Memory B cell (primary cell): Measurements from ENCODE around the gene ORC2.
A peak's percentile ranks its signal among the peaks of the same experiment; 100 is the strongest.
"Not testable (repeated sequence)": the region's sequence is repeated elsewhere in the genome, so short reads cannot be mapped to it uniquely, and the experiment has no call there.

ENCODE experiments used
- ATAC-seq: fragments of 150-1000 bp; cut with Tn5 transposase; 2 replicates; pipeline ENCODE4 v1.10.0; 2021; ENCODE audit warnings: low read depth, mild to moderate bottlenecking, moderate library complexity
- DNase-seq, 2 donors: peaks; one replicate each; pipeline ENCODE4 v3.0.0; 2022; ENCODE audit warnings: low spot score in 2 of 2
- H3K27ac Mint-ChIP-seq: one replicate; pipeline ENCODE4 v1.8.0; 2022; ENCODE audit warnings: mild to moderate bottlenecking, moderate library complexity, mixed read lengths
- H3K27me3 Mint-ChIP-seq: one replicate; pipeline ENCODE4 v1.8.0; 2022; ENCODE audit warnings: mixed read lengths
- H3K36me3 Mint-ChIP-seq: one replicate; pipeline ENCODE4 v1.8.0; 2022; ENCODE audit warnings: mild to moderate bottlenecking, mixed read lengths
- H3K4me1 Mint-ChIP-seq: one replicate; pipeline ENCODE4 v1.8.0; 2022; ENCODE audit warnings: mixed read lengths
- H3K4me3 Mint-ChIP-seq: one replicate; pipeline ENCODE4 v1.8.0; 2022; ENCODE audit warnings: mild to moderate bottlenecking, moderate library complexity, mixed read lengths
- H3K9me3 Mint-ChIP-seq: one replicate; pipeline ENCODE4 v1.8.0; 2022; ENCODE audit warnings: mixed read lengths

The ORC2 gene

DNA sequence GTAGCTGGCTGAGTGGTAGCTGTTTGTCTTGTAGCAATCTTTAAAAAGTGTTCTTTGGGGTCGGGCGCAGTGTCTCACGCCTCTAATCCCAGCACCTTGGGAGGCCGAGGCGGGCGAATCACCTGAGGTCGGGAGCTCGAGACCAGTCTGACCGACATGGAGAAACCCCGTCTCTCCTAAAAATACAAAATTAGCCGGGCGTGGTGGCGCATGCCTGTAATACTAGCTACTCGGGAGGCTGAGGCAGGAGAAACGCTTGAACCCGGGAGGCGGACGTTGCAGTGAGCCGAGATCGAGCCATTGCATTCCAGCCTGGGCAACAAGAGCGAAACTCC lies 425 bp upstream of the ORC2 start:
- H3K4me3 Mint-ChIP-seq, result peak overlapping the region; percentile 96
- H3K27ac Mint-ChIP-seq, result peak overlapping the region; percentile 95
- peaks cover 42% of the 10 kb centered on the region for H3K4me1 Mint-ChIP-seq
- not testable (repeated sequence) for DNase-seq, H3K27me3 Mint-ChIP-seq, H3K36me3 Mint-ChIP-seq, H3K9me3 Mint-ChIP-seq
- peak; percentile 1 for ATAC-seq

DNA sequence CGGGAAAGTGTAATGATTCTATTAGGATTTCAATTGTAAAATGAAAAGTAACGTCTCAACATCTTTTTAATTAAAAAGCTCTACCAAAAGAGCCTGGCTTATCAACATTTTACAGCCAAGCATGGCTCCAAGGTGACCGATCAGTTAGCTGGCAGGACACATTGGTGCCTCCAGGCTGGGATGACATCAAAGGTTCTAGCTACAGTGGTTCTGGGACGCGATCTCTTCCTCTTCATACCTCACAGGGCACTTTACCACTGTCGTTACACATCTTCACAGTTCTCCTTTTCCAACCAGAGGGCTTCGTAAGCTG lies 693 bp downstream of the ORC2 start:
- no peak for DNase-seq
- no peak for ATAC-seq
- Mint-ChIP-seq H3K27ac (peak overlapping the region; percentile 95), H3K4me1 (peaks cover 35% of the 10 kb centered on the region), H3K36me3 (peaks cover 4% of the 10 kb centered on the region), H3K4me3 (peak overlapping the region; percentile 96), H3K9me3 (no peaks in the 10 kb centered on the region), H3K27me3 (no peaks in the 10 kb centered on the region)

DNA sequence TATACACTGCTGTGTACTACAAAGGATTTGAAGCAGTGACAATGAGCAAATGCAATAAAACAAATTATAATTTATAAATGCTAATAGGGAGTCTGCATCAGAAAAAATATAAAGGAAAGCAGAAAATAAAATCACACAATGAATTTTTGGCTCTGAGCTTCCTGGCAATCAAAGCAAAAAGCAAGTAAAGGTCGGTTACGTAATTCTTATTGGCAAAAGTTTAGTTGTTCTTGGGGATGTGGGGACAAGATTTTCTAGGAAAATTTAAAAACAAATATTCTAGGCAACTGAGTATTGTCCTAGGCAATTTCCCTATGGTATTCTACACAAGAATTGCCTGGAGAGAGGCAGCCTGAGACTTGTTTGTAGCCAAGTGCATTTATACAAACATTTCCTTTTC lies 1.8 kb downstream of the ORC2 start:
- peaks cover 33% of the 10 kb centered on the region for H3K4me1 Mint-ChIP-seq
- H3K27ac Mint-ChIP-seq, result no peak overlapping the region
- no peak overlapping the region for H3K4me3 Mint-ChIP-seq
- DNase-seq, result no peak
- no peak for ATAC-seq
- no peaks in the 10 kb centered on the region for H3K9me3 Mint-ChIP-seq
- H3K27me3 Mint-ChIP-seq, result no peaks in the 10 kb centered on the region
- peaks cover 8% of the 10 kb centered on the region for H3K36me3 Mint-ChIP-seq

DNA sequence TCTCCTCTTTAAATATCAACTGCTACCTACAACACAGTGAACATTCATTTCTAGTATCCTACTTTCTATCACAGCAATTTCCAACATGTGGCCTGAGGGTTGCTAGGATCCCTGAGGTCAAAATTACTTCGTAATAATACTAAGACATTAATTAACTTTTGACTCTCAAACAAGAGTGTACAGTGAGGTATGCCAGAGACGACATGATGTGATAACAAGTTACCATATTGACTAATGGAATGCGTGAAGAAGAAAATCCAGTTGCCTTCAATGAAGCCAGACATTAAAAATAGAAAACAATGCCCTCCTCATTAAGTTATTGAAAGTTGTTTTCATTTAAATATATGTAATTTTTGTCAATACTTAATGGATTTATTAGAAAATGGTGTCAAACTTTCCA lies 13.1 kb downstream of the ORC2 start:
- Mint-ChIP-seq H3K27me3 (no peaks in the 10 kb centered on the region), H3K36me3 (peaks cover 21% of the 10 kb centered on the region), H3K4me1 (no peaks in the 10 kb centered on the region), H3K9me3 (no peaks in the 10 kb centered on the region), H3K27ac (no peak overlapping the region), H3K4me3 (no peak overlapping the region)
- ATAC-seq (no peak), DNase-seq (no peak)

DNA sequence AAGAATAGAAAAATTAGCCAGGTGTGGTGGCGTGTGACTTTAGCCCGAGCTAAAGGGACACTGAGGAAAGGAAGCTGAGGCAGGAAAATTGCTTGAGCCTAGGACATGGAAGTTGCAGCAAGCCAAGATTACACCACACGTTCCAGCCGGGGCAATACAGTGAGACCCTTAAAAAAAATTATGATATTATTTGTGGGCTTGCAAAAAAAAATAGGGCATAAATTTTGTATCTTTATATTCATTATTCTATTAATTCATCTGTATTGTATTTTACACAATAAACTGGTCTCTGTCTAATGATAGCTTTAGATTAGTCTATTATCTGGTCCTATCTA lies 18.1 kb downstream of the ORC2 start:
- ATAC-seq (no peak), DNase-seq (no peak)
- H3K4me1 Mint-ChIP-seq, result peaks cover 2% of the 10 kb centered on the region
- H3K4me3 Mint-ChIP-seq, result no peak overlapping the region
- no peaks in the 10 kb centered on the region for H3K27me3 Mint-ChIP-seq
- H3K9me3 Mint-ChIP-seq, result no peaks in the 10 kb centered on the region
- no peak overlapping the region for H3K27ac Mint-ChIP-seq
- peaks cover 23% of the 10 kb centered on the region for H3K36me3 Mint-ChIP-seq

DNA sequence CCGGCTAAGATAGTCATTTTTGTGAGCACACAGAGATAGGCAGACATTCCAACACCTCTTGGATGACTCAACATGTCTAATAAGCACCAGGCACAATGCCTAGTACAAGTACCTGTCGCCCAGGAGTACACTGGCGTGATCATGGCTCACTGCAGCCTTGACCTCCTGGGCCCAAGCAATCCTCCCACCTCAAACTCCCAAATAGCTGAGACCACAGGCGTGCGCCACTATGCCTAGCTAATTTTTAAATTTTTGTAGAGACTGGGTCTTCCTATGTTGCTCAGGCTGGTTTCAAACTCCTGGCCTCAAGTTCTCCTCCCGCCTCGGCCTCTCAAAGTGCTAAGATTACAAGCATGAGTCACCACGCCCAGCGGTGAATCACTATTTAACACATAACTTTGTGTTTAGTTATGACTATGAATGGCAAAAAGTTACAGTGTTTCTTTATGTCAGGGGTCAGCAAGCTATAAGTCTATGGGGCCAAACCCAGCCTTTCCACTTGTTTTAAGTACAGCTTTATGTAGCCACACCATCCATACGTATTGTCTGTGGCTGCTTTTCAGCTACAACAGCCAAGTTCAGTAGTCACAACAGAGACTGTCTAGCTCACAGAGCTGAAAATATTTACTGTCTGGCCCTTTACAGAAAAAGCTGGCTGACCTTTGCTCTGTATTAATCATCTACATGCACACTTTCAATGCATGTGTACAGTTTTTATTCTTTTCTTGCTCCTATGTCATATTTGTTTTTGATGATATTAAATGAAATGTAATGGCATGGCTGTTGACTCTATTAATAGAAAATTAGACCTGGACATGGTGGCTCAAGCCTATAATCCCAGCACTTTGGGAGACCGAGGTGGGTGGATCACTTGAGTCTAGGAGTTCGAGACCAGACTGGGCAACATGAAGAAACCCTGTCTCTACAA lies 18.7 kb downstream of the ORC2 start:
- Mint-ChIP-seq H3K9me3 (no peaks in the 10 kb centered on the region), H3K36me3 (peaks cover 23% of the 10 kb centered on the region), H3K4me1 (peaks cover 2% of the 10 kb centered on the region), H3K27me3 (no peaks in the 10 kb centered on the region), H3K27ac (peak overlapping the region; percentile 2), H3K4me3 (no peak overlapping the region)
- no peak for ATAC-seq
- no peak for DNase-seq

DNA sequence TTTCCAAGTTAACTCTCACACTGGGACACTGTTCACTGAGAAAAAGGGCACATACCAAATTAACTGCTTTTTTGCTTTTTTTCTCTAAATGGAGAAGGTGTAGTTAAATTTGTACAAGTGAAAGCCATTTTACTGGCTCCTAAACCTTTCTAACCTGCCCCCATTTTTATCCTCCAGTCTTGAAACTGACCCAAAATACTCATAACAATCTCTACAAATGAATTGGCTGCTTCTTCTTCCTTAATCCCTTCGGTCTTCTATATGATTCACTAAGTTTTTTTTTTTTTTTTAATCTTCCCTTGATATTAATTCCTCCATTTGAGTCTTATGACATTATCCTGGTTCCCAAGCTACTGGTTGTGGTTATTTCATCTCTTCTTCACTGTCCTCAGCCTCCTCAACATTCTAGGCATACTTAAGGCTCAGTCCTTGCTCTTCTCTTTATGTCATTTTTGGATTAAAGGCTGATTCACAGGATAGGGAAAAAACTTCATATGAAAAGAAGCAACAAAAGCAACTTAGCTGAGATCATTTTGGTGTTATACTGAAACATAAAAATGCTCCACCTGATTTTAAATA lies 19.8 kb downstream of the ORC2 start:
- Mint-ChIP-seq H3K27ac (peak overlapping the region; percentile 2), H3K27me3 (no peaks in the 10 kb centered on the region), H3K9me3 (no peaks in the 10 kb centered on the region), H3K4me1 (peaks cover 2% of the 10 kb centered on the region), H3K36me3 (peaks cover 21% of the 10 kb centered on the region), H3K4me3 (no peak overlapping the region)
- DNase-seq, result no peak
- no peak for ATAC-seq

DNA sequence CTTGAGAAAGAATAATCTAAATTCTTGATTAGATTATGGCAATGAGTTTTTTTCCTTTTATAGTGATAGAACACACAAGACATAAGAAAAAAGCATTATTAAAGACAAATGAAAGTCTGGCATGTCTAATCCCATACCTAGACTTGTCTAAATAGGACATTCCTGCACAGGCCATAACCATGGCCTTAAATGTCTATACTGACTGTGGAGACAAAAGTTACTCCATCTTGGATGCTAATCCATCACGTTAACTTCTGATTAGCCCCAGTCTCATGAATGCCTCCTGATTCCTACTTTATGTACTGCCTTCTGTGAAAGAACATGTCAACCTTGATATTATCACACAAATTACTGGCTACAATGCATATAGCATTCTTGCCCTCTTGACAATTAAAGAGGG lies 23.6 kb downstream of the ORC2 start:
- no peak overlapping the region for H3K27ac Mint-ChIP-seq
- peaks cover 2% of the 10 kb centered on the region for H3K4me1 Mint-ChIP-seq
- no peak overlapping the region for H3K4me3 Mint-ChIP-seq
- no peaks in the 10 kb centered on the region for H3K27me3 Mint-ChIP-seq
- ATAC-seq (no peak), DNase-seq (no peak)
- peaks cover 21% of the 10 kb centered on the region for H3K36me3 Mint-ChIP-seq
- no peaks in the 10 kb centered on the region for H3K9me3 Mint-ChIP-seq

DNA sequence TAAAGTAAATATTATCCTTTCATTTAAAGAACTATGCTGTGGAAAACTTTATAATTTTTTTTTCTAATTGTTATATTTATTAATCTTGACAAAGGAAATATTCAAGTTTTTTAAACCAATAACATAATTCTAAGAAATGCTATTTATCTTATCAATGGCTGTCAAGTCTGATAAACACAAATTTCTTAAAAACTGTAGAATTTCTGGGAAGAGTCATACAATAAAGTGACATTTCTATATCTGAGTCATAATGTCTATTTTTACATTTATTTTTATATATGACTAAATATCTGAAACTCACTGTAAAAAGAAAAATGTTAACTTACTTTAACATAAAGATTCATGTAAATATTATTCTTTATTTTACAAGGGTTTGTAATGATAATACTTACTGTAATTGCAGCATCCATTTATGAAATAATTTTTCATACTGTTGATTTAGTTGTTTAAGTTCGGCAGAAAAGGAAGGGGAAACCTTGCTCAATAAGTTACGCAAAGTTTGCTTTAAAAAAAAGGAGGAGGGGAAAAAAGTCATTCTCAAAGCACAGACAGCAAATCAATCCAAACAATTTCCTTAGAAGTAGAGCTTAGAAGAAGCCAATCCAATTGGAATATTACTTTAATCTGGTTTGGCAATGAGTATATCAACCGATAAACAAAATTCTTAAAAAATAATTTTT lies 32.4 kb downstream of the ORC2 start:
- H3K4me3 Mint-ChIP-seq, result no peak overlapping the region
- peaks cover 21% of the 10 kb centered on the region for H3K36me3 Mint-ChIP-seq
- H3K27ac Mint-ChIP-seq, result no peak overlapping the region
- H3K27me3 Mint-ChIP-seq, result no peaks in the 10 kb centered on the region
- H3K9me3 Mint-ChIP-seq, result no peaks in the 10 kb centered on the region
- ATAC-seq, result no peak
- no peaks in the 10 kb centered on the region for H3K4me1 Mint-ChIP-seq
- DNase-seq, result no peak

DNA sequence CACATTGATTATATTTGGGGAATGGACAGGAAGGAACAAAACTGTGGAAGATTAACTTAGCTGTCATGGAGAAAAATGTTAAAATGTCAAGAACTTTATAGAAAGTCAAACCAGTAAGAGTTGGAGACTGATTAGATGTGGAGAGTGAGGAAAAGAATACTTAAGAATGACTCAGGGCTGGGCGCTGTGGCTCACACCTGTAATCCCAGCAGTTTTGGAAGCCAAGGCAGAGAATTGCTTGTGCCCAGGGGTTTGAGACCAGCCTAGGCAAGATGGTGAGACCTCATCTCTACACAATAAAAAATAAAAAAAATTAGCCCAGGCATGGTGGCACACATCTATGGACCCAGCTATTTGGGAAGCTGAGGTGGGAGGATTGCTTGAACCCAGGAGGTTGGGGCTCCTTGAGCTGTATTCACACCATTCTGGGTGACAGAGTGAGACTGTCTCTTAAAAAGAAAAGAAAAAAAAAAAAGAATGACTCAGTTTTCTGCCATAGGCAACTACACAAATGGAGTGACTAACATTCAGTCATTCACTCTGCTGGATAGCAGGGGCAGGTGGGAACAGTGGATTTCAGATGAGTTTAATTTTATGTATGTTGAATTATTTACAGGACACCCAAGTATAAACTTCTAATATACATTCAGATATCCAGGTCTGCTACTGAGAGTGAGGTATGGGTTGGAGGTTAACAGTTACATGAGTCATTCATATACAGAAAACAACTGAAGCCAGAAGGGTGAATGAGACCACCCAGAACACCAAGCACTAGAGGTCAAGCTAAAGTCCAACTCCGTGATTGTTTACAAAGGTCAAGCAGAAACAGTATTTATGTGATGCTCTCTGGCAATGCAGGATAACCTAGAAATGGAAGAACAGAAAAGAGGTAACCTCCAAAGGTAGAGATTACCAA lies 33.9 kb downstream of the ORC2 start:
- H3K4me1 Mint-ChIP-seq, result no peaks in the 10 kb centered on the region
- H3K4me3 Mint-ChIP-seq, result no peak overlapping the region
- no peaks in the 10 kb centered on the region for H3K27me3 Mint-ChIP-seq
- H3K36me3 Mint-ChIP-seq, result peaks cover 19% of the 10 kb centered on the region
- H3K9me3 Mint-ChIP-seq, result no peaks in the 10 kb centered on the region
- H3K27ac Mint-ChIP-seq, result peak overlapping the region; percentile 28
- no peak for DNase-seq
- ATAC-seq, result no peak

DNA sequence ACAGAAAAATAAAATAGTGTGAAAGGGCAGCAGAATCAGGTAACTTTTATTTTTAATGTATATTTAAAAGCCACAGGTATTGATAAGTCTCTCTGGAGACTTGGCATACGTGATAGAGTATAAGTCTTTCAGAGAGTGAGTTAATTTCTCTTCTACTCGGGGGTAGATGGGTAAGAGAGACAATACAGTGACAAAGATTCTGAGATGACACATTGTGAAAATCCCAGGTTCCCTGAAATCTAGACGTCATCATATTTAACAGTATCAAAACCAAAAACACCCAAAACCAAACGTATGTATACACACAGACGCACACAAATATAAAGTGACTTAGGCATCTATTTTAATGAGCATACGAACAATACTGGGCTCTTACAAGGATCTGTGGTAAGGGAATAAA lies 41.0 kb downstream of the ORC2 start:
- H3K36me3 Mint-ChIP-seq, result peaks cover 15% of the 10 kb centered on the region
- ATAC-seq, result no peak
- H3K27me3 Mint-ChIP-seq, result no peaks in the 10 kb centered on the region
- H3K4me1 Mint-ChIP-seq, result no peaks in the 10 kb centered on the region
- peak overlapping the region; percentile 32 for H3K27ac Mint-ChIP-seq
- H3K4me3 Mint-ChIP-seq, result no peak overlapping the region
- no peaks in the 10 kb centered on the region for H3K9me3 Mint-ChIP-seq
- no peak for DNase-seq

DNA sequence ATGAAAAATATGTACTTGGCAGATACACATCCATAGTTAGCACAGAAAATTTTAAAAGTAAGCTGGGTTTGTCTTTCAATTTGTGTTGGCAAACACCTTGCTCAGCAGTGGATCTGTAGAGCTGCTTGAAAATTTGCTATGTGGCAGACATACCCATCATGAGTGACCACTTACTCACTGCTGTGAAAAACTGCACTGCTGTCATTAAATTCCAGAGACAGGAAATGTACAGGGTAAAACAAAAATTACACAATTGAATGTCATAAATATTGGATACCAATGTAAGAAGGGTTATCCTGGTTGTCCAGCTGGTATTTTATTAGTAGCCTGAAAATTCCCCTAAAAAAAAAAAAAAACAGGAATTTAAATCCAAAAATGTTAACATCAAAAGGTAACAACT lies 49.8 kb downstream of the ORC2 start:
- Mint-ChIP-seq H3K36me3 (peaks cover 23% of the 10 kb centered on the region), H3K4me1 (no peaks in the 10 kb centered on the region), H3K27ac (peak overlapping the region; percentile 62), H3K27me3 (no peaks in the 10 kb centered on the region), H3K4me3 (no peak overlapping the region), H3K9me3 (no peaks in the 10 kb centered on the region)
- DNase-seq, result no peak
- ATAC-seq, result no peak

DNA sequence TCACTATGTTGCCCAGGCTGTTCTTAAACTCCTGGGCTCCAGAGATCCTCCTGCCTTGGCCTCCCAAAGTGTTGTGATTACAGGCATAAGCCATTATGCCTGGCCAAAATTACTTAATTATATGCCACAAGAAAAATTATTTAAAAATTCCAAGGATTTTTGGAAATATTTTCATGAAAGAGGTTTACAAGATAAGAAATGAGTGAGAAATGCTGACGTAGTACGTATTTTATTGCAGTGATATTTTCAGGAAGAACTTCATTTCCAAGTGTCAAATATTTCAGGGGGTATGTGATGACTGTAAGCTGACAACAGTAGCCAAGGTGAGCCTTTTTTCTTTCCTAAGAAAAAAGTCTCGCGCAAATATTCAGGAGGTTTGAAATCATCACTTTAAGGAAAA lies 53.5 kb downstream of the ORC2 start:
- Mint-ChIP-seq H3K36me3 (peaks cover 21% of the 10 kb centered on the region), H3K4me1 (no peaks in the 10 kb centered on the region), H3K27me3 (no peaks in the 10 kb centered on the region), H3K9me3 (no peaks in the 10 kb centered on the region), H3K27ac (no peak overlapping the region), H3K4me3 (no peak overlapping the region)
- no peak for DNase-seq
- ATAC-seq, result no peak
